22Rv1 (cell line): Measurements from ENCODE around the gene MLH3.

Experiments
- ZFX ChIP-seq: fragments of 450-650 bp; IDR thresholded peaks from 2 replicates; pipeline ENCODE4 v1.6.1; 2017; ENCODE audit warnings: antibody characterized with exemption, borderline replicate concordance
- TF ChIP-seq, protein P1 (sequence below): fragments of 450-650 bp; IDR thresholded peaks from 2 replicates; pipeline ENCODE4 v1.5.1; 2017; ENCODE audit warnings: mild to moderate bottlenecking

GRCh38 chr14:75077794-75078193 is 26.5 kb upstream of the MLH3 start:
- TF ChIP-seq, protein P1, sequence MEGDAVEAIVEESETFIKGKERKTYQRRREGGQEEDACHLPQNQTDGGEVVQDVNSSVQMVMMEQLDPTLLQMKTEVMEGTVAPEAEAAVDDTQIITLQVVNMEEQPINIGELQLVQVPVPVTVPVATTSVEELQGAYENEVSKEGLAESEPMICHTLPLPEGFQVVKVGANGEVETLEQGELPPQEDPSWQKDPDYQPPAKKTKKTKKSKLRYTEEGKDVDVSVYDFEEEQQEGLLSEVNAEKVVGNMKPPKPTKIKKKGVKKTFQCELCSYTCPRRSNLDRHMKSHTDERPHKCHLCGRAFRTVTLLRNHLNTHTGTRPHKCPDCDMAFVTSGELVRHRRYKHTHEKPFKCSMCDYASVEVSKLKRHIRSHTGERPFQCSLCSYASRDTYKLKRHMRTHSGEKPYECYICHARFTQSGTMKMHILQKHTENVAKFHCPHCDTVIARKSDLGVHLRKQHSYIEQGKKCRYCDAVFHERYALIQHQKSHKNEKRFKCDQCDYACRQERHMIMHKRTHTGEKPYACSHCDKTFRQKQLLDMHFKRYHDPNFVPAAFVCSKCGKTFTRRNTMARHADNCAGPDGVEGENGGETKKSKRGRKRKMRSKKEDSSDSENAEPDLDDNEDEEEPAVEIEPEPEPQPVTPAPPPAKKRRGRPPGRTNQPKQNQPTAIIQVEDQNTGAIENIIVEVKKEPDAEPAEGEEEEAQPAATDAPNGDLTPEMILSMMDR, result no peak
- TF ChIP-seq ZFX, result no peak
